Lower leg skin (tissue), 4 donors: ENCODE data around the gene CASR. TPM values are rescaled to one million over a fixed set of nuclear protein-coding genes. Genes with fewer than 3 reads are reported as not detected.

Experiments used
- DNase-seq, 2 donors: peaks; one replicate each; pipeline ENCODE4 v3.0.0-alpha.2; 2019; ENCODE audit warnings: low spot score in 2 of 2
- H3K4me3 ChIP-seq: fragments of 200-600 bp; sonication (generic); 2 replicates; pipeline ENCODE4 v1.5.1; 2017; ENCODE audit warnings: mild to moderate bottlenecking, low read depth; ENCODE audit not compliant: poor library complexity, severe bottlenecking
- CTCF ChIP-seq, 3 donors: fragments of 450-650 bp; IDR thresholded peaks; one replicate each; pipeline ENCODE4 v1.5.1; 2016; ENCODE audit warnings: antibody characterized with exemption in 3 of 3, mild to moderate bottlenecking in 3 of 3, moderate library complexity in 2 of 3
- POLR2A ChIP-seq, 2 donors: fragments of 450-650 bp; IDR thresholded peaks; one replicate each; pipeline ENCODE4 v1.6.1; 2016 to 2017; ENCODE audit warnings: antibody characterized with exemption in 2 of 2, mild to moderate bottlenecking in 1 of 2, moderate library complexity in 1 of 2
- WGBS, 2 donors: methylation state at CpG; one replicate each; pipeline ENCODE4 v1.1.5; 2018; 5-methylcytosine and 5-hydroxymethylcytosine counted together
- intact Hi-C: fragments of 100-400 bp; cut with DNase I; formaldehyde crosslinking; loops from one replicate; pipeline ENCODE4 v1.15.0; 2023; ENCODE audit warnings: low total_unique reads
- total RNA-seq, 4 donors: library from RNA; depleted of rRNA; stranded (reverse); fragments of >200 nt; gene quantifications; one replicate each; pipeline ENCODE4 v1.1.0, GENCODE V29; 2016

Gene CASR
- total RNA-seq, 4 donors from 2014 or later: not detected

- DNase-seq: no peak
- intact Hi-C loops: no loop called here
- TF ChIP-seq POLR2A (IDR thresholded peaks at IDR 0.05) (no peak), CTCF (IDR thresholded peaks at IDR 0.05) (no peak)
- 66 to 69% methylated on average over 4 of the region's 4 CpGs for WGBS, 2 donors
- H3K4me3 ChIP-seq: no peak overlapping the region
These were observed 25.1 kb downstream of the CASR start for GRCh38 chr3:122208579-122208978.

- no peak overlapping the region for H3K4me3 ChIP-seq
- WGBS, 2 donors: 57 to 87% methylated on average over 2 of the region's 2 CpGs
- DNase-seq: no peak
- intact Hi-C loops: no loop called here
- no peak for TF ChIP-seq POLR2A (IDR thresholded peaks at IDR 0.05)
- no peak for TF ChIP-seq CTCF (IDR thresholded peaks at IDR 0.05)
These were observed 30.2 kb downstream of the CASR start for GRCh38 chr3:122213650-122214049.

GRCh38 chr3:122214711-122215110, 31.2 kb downstream of the CASR start:
- no peak for TF ChIP-seq POLR2A (IDR thresholded peaks at IDR 0.05)
- TF ChIP-seq CTCF (IDR thresholded peaks at IDR 0.05): no peak

GRCh38 chr3:122215592-122216298, 32.3 kb downstream of the CASR start:
- DNase-seq: no peak
- TF ChIP-seq POLR2A (IDR thresholded peaks at IDR 0.05) (no peak), CTCF (IDR thresholded peaks at IDR 0.05) (no peak)
- H3K4me3 ChIP-seq: no peak overlapping the region
- WGBS, 2 donors: 70 to 71% methylated on average over 2 of the region's 2 CpGs
- intact Hi-C loops: no loop called here

More at GRCh38 chr3:122214711-122215110, 31.2 kb downstream of the CASR start:
- no peak overlapping the region for H3K4me3 ChIP-seq
- no peak for DNase-seq
- intact Hi-C loops: no loop called here
- 66 to 76% methylated on average over 4 of the region's 4 CpGs for WGBS, 2 donors

GRCh38 chr3:122217901-122218300, 34.4 kb downstream of the CASR start:
- TF ChIP-seq POLR2A (IDR thresholded peaks at IDR 0.05) (no peak), CTCF (IDR thresholded peaks at IDR 0.05) (no peak)
- intact Hi-C loops: no loop called here
- no peak for DNase-seq
- 91 to 96% methylated on average over 1 of the region's 1 CpG for WGBS, 2 donors
- no peak overlapping the region for H3K4me3 ChIP-seq
